PC-3 (cell line): Measurements from ENCODE around the gene FDX1. TPM values are rescaled to one million over a fixed set of nuclear protein-coding genes. Genes with fewer than 3 reads are reported as not detected.
"Not testable (repeated sequence)": the region's sequence is repeated elsewhere in the genome, so short reads cannot be mapped to it uniquely, and the experiment has no call there.

Experiments
- ATAC-seq: fragments of 200-7000 bp; cut with Tn5 transposase; 2 replicates; pipeline ENCODE4 v1.9.1; 2020; ENCODE audit warnings: mild to moderate bottlenecking, moderate library complexity
- BruUV-seq: library from RNA; stranded (reverse); fragments of 400-500 nt; replicated peaks from 2 replicates; lab custom pipeline; 2021; lab: Mats Ljungman, UMichigan
- CTCF ChIA-PET: fragments of 300-600 bp; sonication (Branson Sonifier 250); formaldehyde crosslinking; loops from one replicate; lab custom pipeline; 2022; ENCODE audit warnings: antibody characterized with exemption; lab: Charles Lee
- POLR2A ChIA-PET: fragments of 300-600 bp; sonication (Branson Sonifier 250); formaldehyde crosslinking; loops from one replicate; lab custom pipeline; 2022; ENCODE audit warnings: antibody characterized with exemption; ENCODE audit not compliant: unreplicated experiment; lab: Charles Lee
- DNase-seq: peaks from one replicate; pipeline ENCODE4 v3.0.0-alpha.2; 2015
- H2AFZ ChIP-seq: fragments of 300-600 bp; sonication (generic); 2 replicates; pipeline ENCODE4 v1.6.0; 2016; ENCODE audit warnings: antibody characterized with exemption, low read length
- H3F3A ChIP-seq: fragments of 300-600 bp; sonication (generic); one replicate; pipeline ENCODE4 v1.6.0; 2017; ENCODE audit warnings: antibody characterized with exemption, low read length, control low read depth, mild to moderate bottlenecking; ENCODE audit not compliant: unreplicated experiment
- H3K27ac ChIP-seq: fragments of 300-600 bp; sonication (generic); 2 replicates; pipeline ENCODE4 v1.5.1; 2016; ENCODE audit warnings: mild to moderate bottlenecking, low read length
- H3K27me3 ChIP-seq: fragments of 300-600 bp; sonication (generic); 2 replicates; pipeline ENCODE4 v1.6.1; 2016; ENCODE audit warnings: low read length, mixed read lengths
- H3K36me3 ChIP-seq: fragments of 300-600 bp; sonication (generic); 2 replicates; pipeline ENCODE4 v1.6.1; 2016; ENCODE audit warnings: low read depth, mixed run types, low read length, mixed read lengths
- H3K4me1 ChIP-seq: fragments of 300-600 bp; sonication (generic); 2 replicates; pipeline ENCODE4 v1.5.1; 2016; ENCODE audit warnings: low read length; ENCODE audit not compliant: insufficient read depth
- H3K4me2 ChIP-seq: fragments of 300-600 bp; sonication (generic); 2 replicates; pipeline ENCODE4 v1.6.0; 2016; ENCODE audit warnings: low read length
- H3K4me3 ChIP-seq: fragments of 300-600 bp; sonication (generic); 2 replicates; pipeline ENCODE4 v1.5.1; 2016; ENCODE audit warnings: mild to moderate bottlenecking, low read length, mixed read lengths
- H3K79me2 ChIP-seq: fragments of 300-600 bp; sonication (generic); 2 replicates; pipeline ENCODE4 v1.6.1; 2017; ENCODE audit warnings: low read length, mixed read lengths
- H3K9ac ChIP-seq: fragments of 300-600 bp; sonication (generic); 2 replicates; pipeline ENCODE4 v1.6.0; 2016; ENCODE audit warnings: mild to moderate bottlenecking, low read length
- H3K9me2 ChIP-seq: fragments of 300-600 bp; sonication (generic); replicated peaks from 2 replicates; pipeline ENCODE4 v1.6.1; 2016; ENCODE audit warnings: mixed run types, low read length, mixed read lengths
- H3K9me3 ChIP-seq: fragments of 300-600 bp; sonication (generic); 2 replicates; pipeline ENCODE4 v1.6.1; 2016; ENCODE audit warnings: low read length, mixed read lengths
- H4K20me1 ChIP-seq: fragments of 300-600 bp; sonication (generic); 2 replicates; pipeline ENCODE4 v1.6.1; 2016; ENCODE audit warnings: low read length, mixed read lengths
- CTCF ChIP-seq: fragments of 300-600 bp; sonication (generic); conservative IDR thresholded peaks from 2 replicates; pipeline ENCODE4 v1.5.1; 2017; ENCODE audit warnings: antibody characterized with exemption, low read depth, mild to moderate bottlenecking, low read length
- EZH2 ChIP-seq: fragments of 300-600 bp; sonication (generic); IDR thresholded peaks from one replicate; pipeline ENCODE4 v1.6.1; 2017; ENCODE audit warnings: antibody characterized with exemption, mild to moderate bottlenecking, low read length; ENCODE audit not compliant: unreplicated experiment
- EZH2phosphoT487 ChIP-seq: fragments of 300-600 bp; sonication (generic); IDR thresholded peaks from 2 replicates; pipeline ENCODE4 v1.6.1; 2018; ENCODE audit warnings: mild to moderate bottlenecking, antibody characterized with exemption, low read length, borderline replicate concordance
- intact Hi-C: fragments of 100-400 bp; cut with micrococcal nuclease; formaldehyde crosslinking; loops from 2 replicates; pipeline ENCODE4 v1.9.0; 2023
- total RNA-seq: library from RNA; depleted of rRNA; stranded (reverse); fragments of >200 nt; gene quantifications from 2 replicates; pipeline ENCODE4 v1.2.3, GENCODE V29; 2014

The FDX1 gene
- total RNA-seq, 1 experiment from 2014 or later = 14.8 TPM

GRCh38 chr11:110389965-110390364 lies 39.8 kb upstream of the FDX1 start:
- H3K27me3 ChIP-seq = no peaks in the 10 kb centered on the region
- H4K20me1 ChIP-seq = no peaks in the 10 kb centered on the region
- intact Hi-C loops = no loop called here
- no peaks in the 10 kb centered on the region for H3K79me2 ChIP-seq
- H3K4me3 ChIP-seq = no peak overlapping the region
- POLR2A ChIA-PET = no interaction called here
- H3K9ac ChIP-seq = no peak overlapping the region
- H3K9me3 ChIP-seq = no peaks in the 10 kb centered on the region
- H3K36me3 ChIP-seq = no peaks in the 10 kb centered on the region
- no peak overlapping the region for H3K27ac ChIP-seq
- H3K4me1 ChIP-seq = no peaks in the 10 kb centered on the region
- CTCF ChIA-PET = no interaction called here
- H3F3A ChIP-seq = no peaks in the 10 kb centered on the region
- no peaks in the 10 kb centered on the region for H3K9me2 ChIP-seq
- no peak overlapping the region for H2AFZ ChIP-seq
- TF ChIP-seq EZH2phosphoT487 (no peak), CTCF (no peak), EZH2 (no peak)
- ATAC-seq (no peak), DNase-seq (no peak)
- H3K4me2 ChIP-seq = no peak overlapping the region
- BruUV-seq = no TSS peak

DNA sequence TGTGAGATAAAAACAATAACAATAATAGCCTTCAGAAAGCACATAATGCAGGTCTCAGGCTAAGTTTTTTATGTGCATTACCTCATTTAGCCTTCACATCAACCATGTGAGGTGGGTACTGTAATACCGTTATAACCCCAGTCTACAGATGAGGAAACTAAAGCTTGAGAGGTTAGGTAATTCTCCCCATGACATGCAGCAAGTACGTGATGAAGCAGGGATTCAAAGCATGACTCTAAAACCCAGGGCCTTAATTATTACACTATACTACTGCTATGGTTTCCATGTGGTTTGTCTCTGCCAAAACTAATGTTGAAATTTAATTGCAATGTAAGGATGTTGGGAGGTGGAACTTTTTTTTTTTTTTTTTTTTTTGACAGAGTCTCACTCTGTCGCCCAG lies 37.7 kb upstream of the FDX1 start:
- no peak overlapping the region for H3K4me2 ChIP-seq
- no peaks in the 10 kb centered on the region for H3K4me1 ChIP-seq
- H3K27me3 ChIP-seq = no peaks in the 10 kb centered on the region
- H3F3A ChIP-seq = no peaks in the 10 kb centered on the region
- BruUV-seq = no TSS peak
- no peaks in the 10 kb centered on the region for H4K20me1 ChIP-seq
- no peak overlapping the region for H3K27ac ChIP-seq
- H3K9me2 ChIP-seq = no peaks in the 10 kb centered on the region
- ChIA-PET POLR2A (no interaction called here), CTCF (no interaction called here)
- H3K9me3 ChIP-seq = no peaks in the 10 kb centered on the region
- ATAC-seq (no peak), DNase-seq (no peak)
- H3K79me2 ChIP-seq = no peaks in the 10 kb centered on the region
- no peak overlapping the region for H3K4me3 ChIP-seq
- H3K36me3 ChIP-seq = no peaks in the 10 kb centered on the region
- H2AFZ ChIP-seq = no peak overlapping the region
- TF ChIP-seq EZH2phosphoT487 (no peak), EZH2 (no peak), CTCF (no peak)
- H3K9ac ChIP-seq = no peak overlapping the region
- intact Hi-C loops = no loop called here

GRCh38 chr11:110397668-110398286 lies 32.0 kb upstream of the FDX1 start:
- H3K36me3 ChIP-seq, POLR2A ChIA-PET, ATAC-seq, H3K27ac ChIP-seq, H3K79me2 ChIP-seq, intact Hi-C loops, H3K9me2 ChIP-seq, BruUV-seq, H3K4me1 ChIP-seq, H3K9ac ChIP-seq, H4K20me1 ChIP-seq, H2AFZ ChIP-seq, H3K27me3 ChIP-seq, H3K9me3 ChIP-seq, H3K4me2 ChIP-seq, H3F3A ChIP-seq, DNase-seq, H3K4me3 ChIP-seq, CTCF ChIA-PET: not testable (repeated sequence)

GRCh38 chr11:110403585-110403984 lies 26.2 kb upstream of the FDX1 start:
- intact Hi-C loops, H3K9ac ChIP-seq, H3K9me2 ChIP-seq, DNase-seq, H3K9me3 ChIP-seq, H3K4me3 ChIP-seq, H4K20me1 ChIP-seq, H3K27me3 ChIP-seq, H3F3A ChIP-seq, CTCF ChIA-PET, H3K79me2 ChIP-seq, H3K4me2 ChIP-seq, H3K36me3 ChIP-seq, ATAC-seq, BruUV-seq, H3K4me1 ChIP-seq, H3K27ac ChIP-seq, POLR2A ChIA-PET, H2AFZ ChIP-seq: not testable (repeated sequence)

- H3K36me3 ChIP-seq, H3K27me3 ChIP-seq, H3K9me3 ChIP-seq, H4K20me1 ChIP-seq, H3K4me1 ChIP-seq, H3K4me3 ChIP-seq, H3K79me2 ChIP-seq, H3K27ac ChIP-seq, POLR2A ChIA-PET, H3K4me2 ChIP-seq, intact Hi-C loops, BruUV-seq, H2AFZ ChIP-seq, H3F3A ChIP-seq, CTCF ChIA-PET, ATAC-seq, H3K9ac ChIP-seq, H3K9me2 ChIP-seq: not testable (repeated sequence)
- peak; percentile 58 for DNase-seq
Observed at GRCh38 chr11:110405636-110406035, 24.1 kb upstream of the FDX1 start.
